Measurements from ENCODE around the gene MSRB1. TPM values are rescaled to one million over a fixed set of nuclear protein-coding genes. Genes with fewer than 3 reads are reported as not detected.

Gene MSRB1
- total and polyA plus RNA-seq, 2 of the 13 experiments (the other 11 are each of a cell fraction or from before 2014, with no cell fraction given): 32.1 to 75.4 TPM

- Histone ChIP-seq H3K4me2 (ENCODE audit: low read depth, low read length) (no peak overlapping the region), H3K9ac (ENCODE audit: insufficient read depth, low read depth, low read length) (no peak overlapping the region), H3K27ac (ENCODE audit: extremely low read length, insufficient read depth, low read length) (no peak overlapping the region), H3K4me1 (ENCODE audit: insufficient read depth, low read length) (no peaks in the 10 kb centered on the region), H4K20me1 (ENCODE audit: insufficient read depth, low read length) (no peaks in the 10 kb centered on the region), H3K36me3 (replicated peaks in 1 of 2; ENCODE audit: control insufficient read depth in 1 of 2, insufficient read depth in 2 of 2, low read length in 2 of 2) (no peaks in the 10 kb centered on the region), H3K79me2 (ENCODE audit: insufficient read depth, low read length) (no peaks in the 10 kb centered on the region), H3K9me3 (ENCODE audit: low read length) (no peaks in the 10 kb centered on the region), H3K4me3 (replicated peaks in 1 of 3; ENCODE audit: insufficient read depth in 1 of 3, low read depth in 2 of 3, low read length in 3 of 3) (no peak overlapping the region), H2AFZ (ENCODE audit: low read length) (no peak overlapping the region), H3K27me3 (ENCODE audit: control insufficient read depth in 1 of 2, insufficient read depth in 2 of 2, low read length in 2 of 2) (peaks cover 24 to 68% of the 10 kb centered on the region in 2 experiments)
- in situ Hi-C loops (cut with HindIII; ENCODE audit: extremely low pct_ligation_motif_present, low pct_unique_long_range_greater_than_20kb): no loop called here
- WGBS (ENCODE audit: low lambda C conversion rate): 45% methylated on average over 7 of the region's 18 CpGs
- ChIA-PET POLR2A (interaction anchor here (1.0 kb wide), 1 partner anchor 82 kb away, joined by 3 read pairs; the partner anchor contains the start of gene FAHD1), CTCF (ENCODE audit: low intra/inter-chr PET ratio, low total read pairs) (no interaction called here)
- DNase-seq (ENCODE audit: low spot score): no peak
- intact Hi-C loops (cut with micrococcal nuclease; ENCODE audit: unreplicated experiment): no loop called here
- BruUV-seq (replicated peaks): no TSS peak
- no peak for ATAC-seq
- FAIRE-seq: no peak
- TF ChIP-seq PLRG1 (conservative IDR thresholded peaks at IDR 0.05) (no peak), KDM1A (CRISPR knock-in tag; IDR thresholded peaks at IDR 0.05) (no peak), CCDC6 (CRISPR knock-in tag; IDR thresholded peaks at IDR 0.05) (no peak), TFDP2 (CRISPR knock-in tag; IDR thresholded peaks at IDR 0.05) (no peak), ZFP91 (CRISPR knock-in tag; IDR thresholded peaks at IDR 0.05; ENCODE audit: borderline replicate concordance) (no peak), ZNF589 (CRISPR knock-in tag; conservative IDR thresholded peaks at IDR 0.05) (no peak), ZNF687 (CRISPR knock-in tag; IDR thresholded peaks at IDR 0.05) (peak; percentile 45; the same call in 1 of the 2 replicates), TEAD2 (CRISPR knock-in tag; IDR thresholded peaks at IDR 0.05) (no peak), REST (IDR thresholded peaks at IDR 0.05; ENCODE audit: borderline replicate concordance in 1 of 2, low read depth in 1 of 2, low read length in 2 of 2) (no peak), GABPB1 (CRISPR knock-in tag; IDR thresholded peaks at IDR 0.05) (peak; percentile 33; the same call in 1 of the 2 replicates), THYN1 (CRISPR knock-in tag; IDR thresholded peaks at IDR 0.05; ENCODE audit: borderline replicate concordance, low read depth) (no peak)
Measured at GRCh38 chr16:1909561-1910231, 33.3 kb downstream of the MSRB1 start.

All from HepG2 (cell line).